Hepatocyte (in vitro differentiated cells): ENCODE results near the gene DRC1. TPM values are rescaled to one million over a fixed set of nuclear protein-coding genes. Genes with fewer than 3 reads are reported as not detected.
A peak's percentile ranks its signal among the peaks of the same experiment; 100 is the strongest.

ENCODE experiments used
- DNase-seq: peaks from one replicate; pipeline ENCODE4 v3.0.0-alpha.2; 2016; ENCODE audit warnings: low spot score
- H2AFZ ChIP-seq: fragments of 200-600 bp; sonication (generic); 2 replicates; pipeline ENCODE4 v1.6.0; 2016; ENCODE audit warnings: antibody characterized with exemption, mild to moderate bottlenecking
- H3K27ac ChIP-seq: fragments of 200-600 bp; sonication (generic); 2 replicates; pipeline ENCODE4 v1.5.1; 2016; ENCODE audit warnings: mild to moderate bottlenecking
- H3K27me3 ChIP-seq: fragments of 200-600 bp; sonication (generic); 2 replicates; pipeline ENCODE4 v1.6.1; 2016
- H3K36me3 ChIP-seq: fragments of 200-600 bp; sonication (generic); replicated peaks from 2 replicates; pipeline ENCODE4 v1.5.1; 2016; ENCODE audit warnings: low read depth; ENCODE audit not compliant: insufficient read depth
- H3K4me1 ChIP-seq: fragments of 200-600 bp; sonication (generic); 2 replicates; pipeline ENCODE4 v1.5.1; 2016; ENCODE audit warnings: mild to moderate bottlenecking, moderate library complexity; ENCODE audit not compliant: insufficient read depth
- H3K4me2 ChIP-seq: fragments of 200-600 bp; sonication (generic); 2 replicates; pipeline ENCODE4 v1.6.0; 2016
- H3K4me3 ChIP-seq: fragments of 200-600 bp; sonication (generic); 2 replicates; pipeline ENCODE4 v1.5.1; 2016; ENCODE audit warnings: mild to moderate bottlenecking
- H3K79me2 ChIP-seq: fragments of 200-600 bp; sonication (generic); 2 replicates; pipeline ENCODE4 v1.6.0; 2017; ENCODE audit warnings: mild to moderate bottlenecking
- H3K9me2 ChIP-seq: fragments of 200-600 bp; sonication (generic); replicated peaks from 2 replicates; pipeline ENCODE4 v1.6.0; 2017; ENCODE audit warnings: mild to moderate bottlenecking; ENCODE audit not compliant: insufficient read depth
- H3K9me3 ChIP-seq: fragments of 200-600 bp; sonication (generic); 2 replicates; pipeline ENCODE4 v1.5.1; 2016; ENCODE audit warnings: low read depth, mild to moderate bottlenecking
- H4K20me1 ChIP-seq: fragments of 200-600 bp; sonication (generic); 2 replicates; pipeline ENCODE4 v1.6.0; 2016; ENCODE audit warnings: mild to moderate bottlenecking; ENCODE audit not compliant: insufficient read depth, poor library complexity, severe bottlenecking
- EZH2 ChIP-seq: fragments of 200-600 bp; sonication (generic); IDR thresholded peaks from 2 replicates; pipeline ENCODE4 v1.6.1; 2016; ENCODE audit warnings: antibody characterized with exemption, mild to moderate bottlenecking, borderline replicate concordance
- EZH2phosphoT487 ChIP-seq: fragments of 200-600 bp; sonication (generic); IDR thresholded peaks from one replicate; pipeline ENCODE4 v1.6.1; 2018; ENCODE audit warnings: antibody characterized with exemption, mild to moderate bottlenecking, low read depth, moderate library complexity; ENCODE audit not compliant: unreplicated experiment, severe bottlenecking
- WGBS: methylation state at CpG from one replicate; pipeline ENCODE4 v1.1.6; 2016; ENCODE audit warnings: low lambda C conversion rate; ENCODE audit errors: missing lambda C conversion rate; 5-methylcytosine and 5-hydroxymethylcytosine counted together
- polyA plus RNA-seq: library from polyadenylated mRNA; unstranded; fragments of >200 nt; fragmentation: Nextera tagmentation; extraction: Ambion mirVana; gene quantifications from 2 replicates; pipeline ENCODE4 v1.2.1, GENCODE V29; 2016
- total RNA-seq: library from RNA; depleted of rRNA; stranded (reverse); fragments of >200 nt; gene quantifications from 2 replicates; pipeline ENCODE4 v1.2.3, GENCODE V29; 2014
- TF ChIP-seq, protein P1 (sequence below): fragments of 200-600 bp; sonication (generic); IDR thresholded peaks from 2 replicates; pipeline ENCODE4 v1.5.1; 2016; ENCODE audit warnings: antibody characterized with exemption, mild to moderate bottlenecking; ENCODE audit not compliant: poor library complexity

The DRC1 gene
- total and polyA plus RNA-seq, 2 experiments from 2014 or later: 0.06 TPM; not detected in 1

DNA sequence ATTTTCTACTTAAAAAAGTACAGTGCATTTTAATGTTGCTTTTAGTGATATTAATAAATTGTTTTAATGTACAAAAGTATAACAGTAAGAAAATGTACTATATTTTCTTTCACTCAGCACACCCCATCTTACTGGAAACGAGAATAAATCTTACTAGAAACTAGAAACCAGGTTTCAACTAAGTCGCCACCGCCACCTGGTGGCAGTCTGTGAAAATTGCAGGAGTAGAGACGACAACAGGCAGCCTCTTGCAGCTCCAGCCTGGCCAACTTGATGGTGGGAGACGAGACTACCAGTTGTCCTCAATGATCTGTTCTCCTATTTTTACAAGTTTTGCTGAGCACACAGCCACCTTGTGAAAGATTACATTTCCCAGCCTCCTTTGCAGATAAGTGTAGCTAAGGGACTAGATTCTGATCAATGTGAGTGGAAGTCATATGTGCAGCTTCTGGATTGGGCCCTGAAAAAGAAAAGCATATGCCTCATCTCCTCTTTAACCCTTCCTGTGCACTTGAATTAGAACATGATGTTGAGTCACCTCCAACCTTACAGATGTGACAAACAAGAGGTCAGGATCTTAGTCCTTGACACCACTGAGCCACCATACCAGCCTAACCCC lies 67.5 kb downstream of the DRC1 start:
- H3K4me1 ChIP-seq: no peaks in the 10 kb centered on the region
- TF ChIP-seq EZH2phosphoT487 (no peak), EZH2 (no peak)
- TF ChIP-seq, protein P1, sequence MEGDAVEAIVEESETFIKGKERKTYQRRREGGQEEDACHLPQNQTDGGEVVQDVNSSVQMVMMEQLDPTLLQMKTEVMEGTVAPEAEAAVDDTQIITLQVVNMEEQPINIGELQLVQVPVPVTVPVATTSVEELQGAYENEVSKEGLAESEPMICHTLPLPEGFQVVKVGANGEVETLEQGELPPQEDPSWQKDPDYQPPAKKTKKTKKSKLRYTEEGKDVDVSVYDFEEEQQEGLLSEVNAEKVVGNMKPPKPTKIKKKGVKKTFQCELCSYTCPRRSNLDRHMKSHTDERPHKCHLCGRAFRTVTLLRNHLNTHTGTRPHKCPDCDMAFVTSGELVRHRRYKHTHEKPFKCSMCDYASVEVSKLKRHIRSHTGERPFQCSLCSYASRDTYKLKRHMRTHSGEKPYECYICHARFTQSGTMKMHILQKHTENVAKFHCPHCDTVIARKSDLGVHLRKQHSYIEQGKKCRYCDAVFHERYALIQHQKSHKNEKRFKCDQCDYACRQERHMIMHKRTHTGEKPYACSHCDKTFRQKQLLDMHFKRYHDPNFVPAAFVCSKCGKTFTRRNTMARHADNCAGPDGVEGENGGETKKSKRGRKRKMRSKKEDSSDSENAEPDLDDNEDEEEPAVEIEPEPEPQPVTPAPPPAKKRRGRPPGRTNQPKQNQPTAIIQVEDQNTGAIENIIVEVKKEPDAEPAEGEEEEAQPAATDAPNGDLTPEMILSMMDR: peak; percentile 67
- no peaks in the 10 kb centered on the region for H4K20me1 ChIP-seq
- no peaks in the 10 kb centered on the region for H3K36me3 ChIP-seq
- no peaks in the 10 kb centered on the region for H3K27me3 ChIP-seq
- WGBS: 12% methylated on average over 5 of the region's 5 CpGs
- H3K79me2 ChIP-seq: no peaks in the 10 kb centered on the region
- no peak overlapping the region for H3K4me2 ChIP-seq
- H2AFZ ChIP-seq: no peak overlapping the region
- DNase-seq: peak; percentile 82
- H3K9me2 ChIP-seq: no peaks in the 10 kb centered on the region
- H3K9me3 ChIP-seq: no peaks in the 10 kb centered on the region
- H3K4me3 ChIP-seq: no peak overlapping the region
- no peak overlapping the region for H3K27ac ChIP-seq

DNA sequence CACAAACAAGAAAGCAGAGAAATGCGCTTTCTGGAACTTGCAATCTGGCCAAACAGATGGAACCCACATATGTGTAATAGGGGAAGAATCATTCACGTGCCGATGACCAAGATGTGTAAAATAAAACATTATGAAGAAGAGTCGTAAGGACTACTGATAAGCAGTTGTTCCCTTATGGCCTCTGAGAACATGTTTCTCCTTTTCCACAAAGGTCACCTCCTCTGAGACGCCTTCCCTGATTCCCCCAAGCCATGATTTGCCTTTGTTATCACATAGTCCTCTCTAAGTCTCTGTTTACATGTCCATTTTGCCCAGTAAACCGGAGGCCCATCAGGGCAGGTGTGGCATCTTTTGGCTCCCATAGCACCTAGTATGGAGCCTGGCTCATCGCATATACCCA lies 68.2 kb downstream of the DRC1 start:
- H3K4me2 ChIP-seq: no peak overlapping the region
- H3K9me2 ChIP-seq: no peaks in the 10 kb centered on the region
- no peak overlapping the region for H3K4me3 ChIP-seq
- no peaks in the 10 kb centered on the region for H3K36me3 ChIP-seq
- WGBS: 92% methylated on average over 7 of the region's 7 CpGs
- no peaks in the 10 kb centered on the region for H3K9me3 ChIP-seq
- H4K20me1 ChIP-seq: no peaks in the 10 kb centered on the region
- TF ChIP-seq, protein P1: no peak
- TF ChIP-seq EZH2 (no peak), EZH2phosphoT487 (no peak)
- H3K79me2 ChIP-seq: no peaks in the 10 kb centered on the region
- no peaks in the 10 kb centered on the region for H3K27me3 ChIP-seq
- no peaks in the 10 kb centered on the region for H3K4me1 ChIP-seq
- DNase-seq: no peak
- H2AFZ ChIP-seq: no peak overlapping the region
- no peak overlapping the region for H3K27ac ChIP-seq

DNA sequence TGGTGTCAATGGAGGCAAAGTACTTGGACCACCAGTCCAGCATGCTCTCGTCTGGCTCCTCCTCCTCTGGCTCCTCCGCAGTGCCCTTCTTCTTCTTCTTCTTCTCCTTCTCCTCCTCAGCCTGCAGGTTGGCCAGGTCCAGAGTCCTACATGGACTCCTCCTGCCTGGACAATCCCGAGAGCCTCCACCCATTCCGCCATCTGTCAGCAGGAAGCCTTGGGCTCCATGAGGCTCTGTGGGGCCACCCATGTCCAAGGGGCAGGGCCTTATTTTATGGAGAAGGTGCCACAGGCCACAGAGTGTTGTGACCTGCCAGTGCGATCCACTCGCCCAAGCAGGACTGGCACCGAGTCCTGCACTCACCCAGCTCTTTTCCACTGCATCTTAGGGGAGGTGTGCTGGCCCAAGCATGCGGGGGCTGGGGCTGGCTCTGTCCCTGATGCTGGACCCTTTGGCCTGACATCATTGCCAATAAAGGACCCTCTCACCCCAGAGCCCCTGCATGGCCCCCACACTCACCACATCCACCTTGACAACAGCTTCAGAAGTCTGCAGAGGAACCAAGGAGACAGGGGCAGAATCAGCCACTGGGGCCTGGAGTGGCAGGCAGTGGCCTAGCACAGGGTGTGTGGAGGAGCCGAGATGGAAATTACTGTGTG lies 69.0 kb downstream of the DRC1 start:
- no peak overlapping the region for H3K27ac ChIP-seq
- no peaks in the 10 kb centered on the region for H3K9me3 ChIP-seq
- 91% methylated on average over 8 of the region's 9 CpGs for WGBS
- TF ChIP-seq, protein P1: no peak
- no peak for TF ChIP-seq EZH2
- no peak for TF ChIP-seq EZH2phosphoT487
- H3K4me1 ChIP-seq: no peaks in the 10 kb centered on the region
- H3K9me2 ChIP-seq: no peaks in the 10 kb centered on the region
- H4K20me1 ChIP-seq: no peaks in the 10 kb centered on the region
- H3K27me3 ChIP-seq: no peaks in the 10 kb centered on the region
- no peaks in the 10 kb centered on the region for H3K79me2 ChIP-seq
- H3K4me2 ChIP-seq: no peak overlapping the region
- H3K4me3 ChIP-seq: no peak overlapping the region
- no peak overlapping the region for H2AFZ ChIP-seq
- no peak for DNase-seq
- H3K36me3 ChIP-seq: no peaks in the 10 kb centered on the region
